NCI-H146 treated with DMSO at 0.1 percent for 48 hours (cell line): ENCODE results near the gene STEAP4.

Experiments used
- DNase-seq: peaks from one replicate; lab custom pipeline; 2025; ENCODE audit not compliant: unreplicated experiment; lab: John Stamatoyannopoulos, UW

Gene STEAP4

DNA sequence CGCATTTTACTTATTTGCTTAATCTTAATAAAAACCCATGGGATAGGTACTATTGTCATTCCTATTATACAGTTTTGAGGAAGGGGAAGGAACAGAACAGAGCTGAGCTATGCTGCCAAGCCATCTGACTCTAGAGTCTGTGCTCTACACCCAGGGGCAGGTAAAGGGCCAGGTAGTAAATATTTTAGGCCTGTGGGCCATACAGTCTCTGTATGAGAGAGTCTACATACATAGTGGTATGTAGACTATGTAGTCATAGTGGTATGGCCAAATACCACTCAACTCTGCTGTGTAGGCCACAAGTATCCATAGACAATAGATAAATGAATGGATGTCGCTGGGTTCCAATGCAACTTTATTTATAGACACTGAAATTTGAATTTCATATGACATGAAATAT lies 83.4 kb downstream of the STEAP4 start:
- DNase-seq = no peak
